GM19455 (cell line): ENCODE results near the gene SPRY1.

ENCODE experiments used
- ATAC-seq: cut with Tn5 transposase; IDR thresholded peaks from one replicate; pipeline ENCODE4 v1.9.1; 2021; ENCODE audit not compliant: unreplicated experiment

Gene SPRY1

GRCh38 chr4:123378794-123379193 is 17.8 kb upstream of the SPRY1 start:
- no peak for ATAC-seq

DNA sequence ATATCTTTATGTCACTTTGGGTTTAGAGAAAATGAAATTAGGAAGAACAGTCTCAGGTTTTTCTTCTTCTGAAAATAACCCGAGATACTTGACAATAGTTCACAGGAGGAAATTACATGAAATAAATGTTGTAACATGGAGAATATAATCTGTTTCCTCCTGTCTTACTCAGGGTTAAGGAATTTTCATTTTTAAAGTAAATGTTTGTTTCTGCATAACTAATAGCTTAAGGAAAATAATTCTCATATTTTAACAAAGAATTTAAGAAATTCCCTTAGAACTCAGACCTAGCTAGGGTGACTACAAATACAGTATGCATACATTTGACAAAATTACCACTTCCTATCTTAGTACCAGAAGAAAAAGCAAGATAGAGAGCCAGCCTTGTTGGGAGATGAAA is 17.2 kb upstream of the SPRY1 start:
- no peak for ATAC-seq

GRCh38 chr4:123380728-123381716 is 15.6 kb upstream of the SPRY1 start:
- peak; percentile 79 for ATAC-seq

GRCh38 chr4:123381996-123382395 is 14.6 kb upstream of the SPRY1 start:
- ATAC-seq, result no peak

DNA sequence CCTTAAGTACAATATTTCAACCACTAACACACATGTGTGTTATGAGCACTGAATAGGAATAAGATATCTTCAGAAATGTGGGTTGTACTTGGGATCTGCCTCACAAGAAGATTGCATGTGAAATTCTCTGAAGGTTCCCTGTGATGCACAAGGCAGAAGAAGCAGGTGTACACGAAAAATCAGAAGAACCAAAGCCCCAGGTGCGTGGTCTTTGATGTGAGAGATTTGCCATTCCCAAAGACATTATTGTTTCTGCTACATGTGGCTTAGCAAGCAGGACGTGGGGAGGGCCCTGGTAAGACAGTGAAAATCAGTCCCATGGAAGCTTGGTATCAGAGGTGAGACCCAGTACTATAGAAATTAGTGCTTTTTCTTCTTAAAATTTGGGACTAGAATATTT is 13.0 kb upstream of the SPRY1 start:
- no peak for ATAC-seq

DNA sequence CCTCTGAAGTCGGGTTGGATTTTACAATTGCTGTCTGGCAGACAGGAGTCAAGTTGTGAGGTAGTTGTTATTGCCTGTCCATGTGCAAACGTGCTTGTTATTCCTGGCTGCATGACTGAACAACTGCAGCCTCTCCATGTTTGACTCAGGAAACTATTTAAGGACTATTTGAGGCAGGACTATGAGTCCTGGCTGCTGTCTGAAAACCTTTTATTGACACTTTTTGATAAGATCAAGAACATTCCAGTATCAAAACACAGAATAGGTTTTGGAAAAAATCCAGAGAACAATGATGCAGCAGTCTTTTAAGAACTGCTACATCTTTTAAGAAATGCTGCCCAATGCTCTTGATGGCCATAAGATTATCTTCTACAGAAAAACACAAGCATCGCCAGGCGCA is 10.0 kb upstream of the SPRY1 start:
- no peak for ATAC-seq

- no peak for ATAC-seq
Measured at GRCh38 chr4:123390846-123391456, 5.6 kb upstream of the SPRY1 start.

DNA sequence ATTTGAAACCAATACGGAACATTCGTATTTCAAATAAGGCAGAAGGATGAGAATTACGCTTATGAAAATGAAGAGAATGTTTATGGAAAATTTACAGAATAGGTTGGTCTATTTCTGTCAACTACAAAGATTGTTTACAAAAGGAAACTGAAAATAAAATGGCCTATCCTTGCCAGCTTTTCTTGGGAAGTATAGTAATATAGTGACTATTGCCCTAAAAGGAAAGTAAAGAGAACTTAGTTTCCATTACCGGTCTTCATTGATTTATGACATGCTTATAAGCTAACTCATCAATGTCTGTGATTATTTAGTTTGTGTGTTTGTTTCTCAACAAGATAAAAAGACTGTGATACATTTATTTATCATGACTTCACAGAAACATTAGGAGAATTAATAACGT is 2.9 kb upstream of the SPRY1 start:
- ATAC-seq, result no peak

GRCh38 chr4:123397144-123398065 is 810 bp downstream of the SPRY1 start:
- ATAC-seq, result peak; percentile 21

DNA sequence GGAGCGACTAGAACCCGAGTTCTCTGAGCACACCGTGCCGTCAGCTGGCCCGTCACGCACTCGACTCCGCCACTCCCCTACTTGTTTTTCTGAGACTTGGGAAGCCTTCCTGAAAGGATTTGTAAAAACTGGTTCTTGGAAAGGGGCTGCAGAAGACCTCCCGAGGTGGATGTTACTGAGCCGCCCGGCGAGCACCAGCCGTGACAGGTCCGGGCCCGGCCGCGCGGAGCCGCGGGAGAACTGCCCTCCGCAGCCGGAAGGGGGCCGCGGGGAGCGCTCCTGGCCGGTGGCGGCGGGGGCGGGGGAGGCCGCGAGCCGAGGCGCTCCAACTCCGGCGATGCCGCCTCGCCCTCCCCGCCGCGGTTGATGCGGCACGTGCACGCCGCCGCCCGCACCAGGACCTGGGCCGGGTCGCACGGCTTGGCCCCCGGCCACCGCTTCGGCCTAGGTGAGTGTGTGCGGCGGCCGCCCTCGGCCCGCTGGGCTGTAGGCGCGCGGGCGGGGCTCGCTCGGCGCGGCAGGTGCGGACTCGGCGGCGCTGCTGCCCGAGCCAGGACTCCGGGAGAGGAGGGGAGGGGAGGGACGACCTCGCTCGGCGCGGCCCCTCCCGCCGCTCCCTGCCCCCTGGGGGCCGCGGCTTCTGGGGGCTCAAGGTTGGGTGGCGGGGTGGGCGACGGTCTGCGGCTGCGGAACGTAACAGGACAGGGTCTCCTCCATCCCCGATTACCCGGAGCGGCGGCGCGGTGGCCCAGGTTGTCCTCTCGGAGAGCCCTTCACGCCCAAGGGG is 1.7 kb downstream of the SPRY1 start:
- ATAC-seq, result peak; percentile 72

GRCh38 chr4:123398853-123399626 is 2.4 kb downstream of the SPRY1 start:
- ATAC-seq, result peak; percentile 31

- ATAC-seq, result no peak
Measured at GRCh38 chr4:123399627-123400358, 3.2 kb downstream of the SPRY1 start.

DNA sequence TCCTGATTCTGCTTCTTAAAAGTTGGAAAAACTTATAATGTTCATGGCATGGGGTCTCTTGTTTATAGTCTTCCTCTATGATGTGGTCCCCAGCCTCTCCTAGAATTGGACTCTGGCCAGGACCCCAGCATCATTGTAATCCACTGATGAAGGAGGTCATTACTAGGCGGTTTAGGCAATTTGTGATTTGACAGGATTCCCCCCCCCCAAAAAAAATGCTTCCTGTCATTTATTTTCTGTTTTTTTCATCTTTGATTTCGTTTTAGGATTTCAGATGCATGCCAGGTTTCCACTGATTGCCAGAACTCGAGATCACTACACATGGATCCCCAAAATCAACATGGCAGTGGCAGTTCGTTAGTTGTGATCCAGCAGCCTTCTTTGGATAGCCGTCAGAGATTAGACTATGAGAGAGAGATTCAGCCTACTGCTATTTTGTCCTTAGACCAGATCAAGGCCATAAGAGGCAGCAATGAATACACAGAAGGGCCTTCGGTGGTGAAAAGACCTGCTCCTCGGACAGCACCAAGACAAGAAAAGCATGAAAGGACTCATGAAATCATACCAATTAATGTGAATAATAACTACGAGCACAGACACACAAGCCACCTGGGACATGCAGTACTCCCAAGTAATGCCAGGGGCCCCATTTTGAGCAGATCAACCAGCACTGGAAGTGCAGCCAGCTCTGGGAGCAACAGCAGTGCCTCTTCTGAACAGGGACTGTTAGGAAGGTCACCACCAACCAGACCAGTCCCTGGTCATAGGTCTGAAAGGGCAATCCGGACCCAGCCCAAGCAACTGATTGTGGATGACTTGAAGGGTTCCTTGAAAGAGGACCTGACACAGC is 4.9 kb downstream of the SPRY1 start:
- no peak for ATAC-seq

GRCh38 chr4:123402121-123402465 is 5.5 kb downstream of the SPRY1 start:
- no peak for ATAC-seq

DNA sequence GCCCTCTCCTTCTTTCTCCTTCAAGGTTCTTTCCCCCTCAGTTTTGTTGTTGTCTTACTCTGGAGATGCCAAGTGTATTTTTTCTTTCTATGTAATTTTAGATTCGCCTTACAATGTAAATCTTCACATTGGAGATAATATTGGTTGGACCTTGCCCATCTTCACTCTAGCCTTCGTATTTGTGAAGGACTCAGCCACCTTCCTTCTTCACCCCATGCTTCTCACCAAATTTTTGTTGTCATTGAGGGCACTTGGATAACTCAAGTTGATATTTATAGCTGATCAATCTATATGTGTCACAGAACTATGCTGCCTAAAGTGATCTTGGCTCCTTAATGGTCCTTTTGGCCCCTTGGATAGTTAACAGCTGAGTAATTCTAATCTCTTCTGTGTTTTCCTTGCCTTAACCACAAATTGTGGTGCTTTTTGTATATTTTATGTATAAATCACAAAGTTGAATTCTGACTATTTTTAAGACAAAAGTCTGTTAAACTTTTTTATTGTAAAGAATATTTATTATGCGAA is 6.5 kb downstream of the SPRY1 start:
- ATAC-seq, result no peak

DNA sequence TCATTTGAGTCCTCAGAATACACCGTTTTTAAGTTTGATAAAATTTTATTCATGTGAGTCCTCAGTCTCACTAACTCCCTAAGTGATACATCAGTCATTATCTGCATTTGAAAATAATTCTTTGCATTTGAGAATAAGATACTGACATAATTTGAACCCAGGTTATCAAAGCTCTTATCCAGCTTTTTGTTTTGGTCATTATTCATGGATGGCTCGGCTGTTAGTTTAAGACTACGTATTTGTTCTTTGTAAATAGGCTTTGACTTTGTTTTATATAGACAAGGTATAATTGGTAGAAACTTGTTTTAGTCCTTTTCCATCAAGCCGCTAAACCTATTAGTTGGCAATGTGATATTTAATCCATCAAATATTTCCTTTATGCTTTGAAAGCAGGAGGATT is 7.9 kb downstream of the SPRY1 start:
- ATAC-seq, result no peak

GRCh38 chr4:123405267-123405865 is 8.8 kb downstream of the SPRY1 start:
- no peak for ATAC-seq

DNA sequence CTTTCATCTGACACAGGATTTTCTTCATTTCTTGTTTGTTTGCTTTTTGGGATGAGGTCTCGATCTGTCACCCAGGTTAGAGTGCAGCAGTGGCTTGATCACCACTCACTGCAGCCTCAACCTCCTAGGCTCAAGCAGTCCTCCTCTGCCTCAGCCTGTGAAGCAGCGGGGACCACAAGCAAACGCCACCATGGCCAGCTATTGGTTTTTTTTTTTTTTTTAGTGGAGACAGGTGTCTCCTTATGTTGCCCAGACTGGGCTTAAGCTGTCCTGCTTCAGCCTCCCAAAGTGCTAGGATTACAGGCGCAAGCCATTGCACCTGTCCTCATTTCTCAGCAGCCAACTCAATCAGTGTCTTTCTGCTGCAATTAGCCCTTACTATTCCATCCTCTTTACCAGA is 10.3 kb downstream of the SPRY1 start:
- no peak for ATAC-seq
